Measurements from ENCODE around the gene PTRH2.
"Not testable (repeated sequence)": the region's sequence is repeated elsewhere in the genome, so short reads cannot be mapped to it uniquely, and the experiment has no call there.

Gene PTRH2

DNA sequence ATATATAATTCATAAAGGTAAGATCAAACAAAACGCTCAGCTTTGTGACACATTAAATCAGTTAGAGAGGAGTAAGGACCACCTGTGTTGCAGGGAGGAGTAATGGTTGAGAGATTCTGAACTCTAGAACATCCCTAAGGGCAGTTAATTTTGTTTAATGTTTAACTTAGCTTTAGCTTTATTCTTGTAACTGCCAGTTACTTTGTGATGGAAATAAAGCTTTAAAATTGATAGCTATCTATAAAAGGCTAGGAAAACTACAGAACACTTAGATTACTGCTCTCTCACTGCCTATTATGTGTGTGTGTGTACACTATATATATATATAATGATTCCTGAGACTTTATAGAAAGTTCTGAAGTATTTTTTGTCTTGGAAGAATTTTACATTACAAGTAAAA lies 37.8 kb downstream of the PTRH2 start:
- no peak for DNase-seq (ENCODE audit: low read depth in 2 of 2)

DNA sequence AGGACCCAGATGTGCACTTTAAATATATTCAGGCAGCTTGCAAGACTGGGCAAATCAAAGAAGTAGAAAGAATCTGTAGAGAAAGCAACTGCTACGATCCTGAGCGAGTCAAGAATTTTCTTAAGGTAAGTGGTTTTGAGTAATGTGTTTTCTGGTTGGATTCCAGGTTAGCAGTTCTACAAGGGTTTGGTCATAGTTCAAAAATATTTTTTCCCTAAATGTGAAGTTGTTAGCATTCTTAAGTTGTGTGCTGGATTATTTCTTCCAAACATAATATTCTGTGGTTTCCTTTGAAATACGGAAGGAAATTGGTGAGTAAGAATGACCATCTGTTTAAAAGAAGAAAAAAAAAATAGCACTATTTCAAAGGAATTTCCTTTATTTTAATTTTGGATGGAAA lies 38.4 kb downstream of the PTRH2 start:
- DNase-seq (ENCODE audit: low read depth in 2 of 2): no peak

DNA sequence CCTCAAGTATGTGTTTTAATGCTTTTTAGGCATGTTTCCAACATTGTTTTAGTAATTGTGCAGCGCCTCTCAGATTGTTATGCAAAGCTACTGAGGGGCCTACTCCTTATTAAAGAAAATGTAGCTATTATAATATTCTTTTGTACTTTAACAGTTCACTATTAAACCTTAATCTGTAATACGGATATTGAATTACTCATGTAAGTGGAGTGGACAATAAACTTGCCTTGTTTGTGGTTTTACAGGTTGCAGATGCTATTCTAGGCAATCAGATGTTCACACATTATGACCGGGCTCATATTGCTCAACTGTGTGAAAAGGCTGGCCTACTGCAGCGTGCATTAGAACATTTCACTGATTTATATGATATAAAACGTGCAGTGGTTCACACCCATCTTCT lies 41.0 kb downstream of the PTRH2 start:
- DNase-seq (ENCODE audit: low read depth in 2 of 2): no peak

DNA sequence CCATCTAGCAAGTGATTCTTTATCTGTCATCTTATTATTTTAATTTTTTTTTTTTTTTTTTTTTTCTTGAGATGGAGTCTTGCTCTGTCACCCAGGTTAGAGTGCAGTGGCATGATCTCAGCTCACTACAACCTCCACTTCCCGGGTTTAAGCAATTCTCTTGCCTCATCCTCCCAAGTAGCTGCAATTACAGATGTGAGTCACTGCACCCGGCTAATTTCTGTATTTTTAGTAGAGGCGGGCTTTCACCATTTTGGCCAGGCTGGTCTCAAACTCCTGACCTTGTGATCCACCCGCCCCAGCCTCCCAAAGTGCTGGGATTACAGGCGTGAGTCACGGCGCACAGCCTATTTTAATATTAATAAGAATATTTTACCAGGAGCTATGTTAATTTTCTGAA lies 50.6 kb downstream of the PTRH2 start:
- DNase-seq (ENCODE audit: low read depth in 2 of 2): not testable (repeated sequence)

DNA sequence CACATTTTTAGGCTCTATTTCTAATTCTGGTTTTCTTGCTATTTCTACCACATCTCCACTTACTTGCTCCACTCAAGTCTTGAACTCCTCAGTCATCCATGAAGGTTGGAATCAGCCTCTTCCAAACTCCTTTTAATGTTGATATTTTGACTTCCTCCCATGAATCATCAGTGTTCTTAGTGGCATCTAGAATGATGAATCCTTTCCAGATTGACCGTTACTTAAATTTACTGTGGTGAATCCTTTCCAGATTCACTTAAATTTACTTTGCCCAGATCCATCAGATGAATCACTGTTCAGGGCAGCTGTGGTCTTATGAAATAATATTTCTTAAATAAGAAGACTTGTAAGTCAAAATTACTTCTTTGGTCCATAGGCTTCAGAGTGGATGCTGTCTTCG lies 55.1 kb downstream of the PTRH2 start:
- DNase-seq (ENCODE audit: low read depth in 2 of 2): no peak

DNA sequence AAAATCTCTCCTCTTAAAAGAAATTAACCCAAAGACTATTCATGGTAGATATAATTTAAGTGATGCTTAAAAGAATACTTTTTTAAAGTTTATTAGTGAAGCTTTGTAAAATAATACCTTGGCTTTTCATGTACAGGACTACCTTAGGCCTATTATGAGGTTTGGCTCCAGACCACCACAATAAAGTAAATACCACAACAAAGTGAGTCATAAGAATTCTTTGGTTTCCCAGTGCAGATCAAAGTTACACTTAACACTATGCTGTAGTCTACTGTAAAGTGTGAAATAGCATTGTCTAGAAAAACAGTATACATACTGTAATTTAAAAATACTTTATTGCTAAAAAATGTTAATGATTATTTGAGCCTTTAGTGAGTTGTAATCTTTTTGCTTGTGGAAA lies 55.9 kb downstream of the PTRH2 start:
- no peak for DNase-seq (ENCODE audit: low read depth in 2 of 2)

DNA sequence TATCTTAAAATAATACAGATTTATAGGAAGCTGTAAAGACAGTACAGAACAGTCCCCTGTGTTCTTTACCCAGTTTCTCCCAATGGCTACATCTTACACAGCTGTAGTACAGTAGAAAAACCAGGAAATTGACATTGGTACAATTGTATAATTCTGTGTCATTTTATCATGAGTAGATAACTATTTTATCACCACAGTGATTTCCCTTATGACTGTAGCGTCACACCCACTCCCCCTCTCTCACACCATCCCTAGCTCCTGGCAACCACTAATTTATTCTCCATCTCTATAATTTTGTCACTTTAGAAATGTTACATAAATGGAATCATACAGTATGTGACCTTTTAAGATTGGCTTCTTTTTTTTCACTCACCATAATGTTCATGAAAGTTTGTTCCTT lies 56.6 kb downstream of the PTRH2 start:
- no peak for DNase-seq (ENCODE audit: low read depth in 2 of 2)

DNA sequence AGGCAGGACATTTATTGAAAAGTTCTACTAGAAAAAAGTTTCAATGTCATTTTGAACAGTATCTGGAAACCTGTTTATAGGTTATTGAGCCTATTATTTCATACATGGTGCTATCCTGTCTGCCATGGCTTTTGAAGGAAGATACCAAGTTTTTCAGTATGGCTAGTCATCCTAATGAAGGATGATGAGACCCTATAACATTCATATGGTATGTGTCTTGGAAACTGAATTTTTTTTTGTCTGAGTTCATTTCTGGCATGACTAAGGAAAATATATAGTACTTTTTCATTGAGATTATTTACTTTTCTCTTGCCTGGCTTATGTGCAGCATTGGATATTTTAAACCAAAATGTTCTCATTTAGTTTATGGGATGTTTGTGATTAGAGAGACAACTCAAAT lies 57.3 kb downstream of the PTRH2 start:
- DNase-seq (ENCODE audit: low read depth in 2 of 2): no peak
